ENCODE data around the gene ARFIP1.

Gene ARFIP1

GRCh38 chr4:152940461-152940860 is 160.7 kb downstream of the ARFIP1 start:
- no peak for DNase-seq (ENCODE audit: low spot score)

- no peak for DNase-seq (ENCODE audit: low spot score)
Observed at GRCh38 chr4:152941411-152941810, 161.7 kb downstream of the ARFIP1 start.

- DNase-seq (ENCODE audit: low spot score), result no peak
Observed at GRCh38 chr4:152942346-152942745, 162.6 kb downstream of the ARFIP1 start.

GRCh38 chr4:152943672-152944071 is 163.9 kb downstream of the ARFIP1 start:
- peak; percentile 83 for DNase-seq (ENCODE audit: low spot score)

GRCh38 chr4:152944666-152945320 is 165.0 kb downstream of the ARFIP1 start:
- DNase-seq (ENCODE audit: low spot score), result no peak

- DNase-seq (ENCODE audit: low spot score), result no peak
Observed at GRCh38 chr4:152945639-152946038, 165.9 kb downstream of the ARFIP1 start.

- DNase-seq (ENCODE audit: low spot score), result no peak
Observed at GRCh38 chr4:152946446-152946845, 166.7 kb downstream of the ARFIP1 start.

GRCh38 chr4:152947311-152947710 is 167.6 kb downstream of the ARFIP1 start:
- DNase-seq (ENCODE audit: low spot score), result no peak

GRCh38 chr4:152949930-152950329 is 170.2 kb downstream of the ARFIP1 start:
- no peak for DNase-seq (ENCODE audit: low spot score)

GRCh38 chr4:152950402-152951274 is 170.9 kb downstream of the ARFIP1 start:
- no peak for DNase-seq (ENCODE audit: low spot score)

- DNase-seq (ENCODE audit: low spot score), result no peak
Observed at GRCh38 chr4:152951348-152951747, 171.6 kb downstream of the ARFIP1 start.

- no peak for DNase-seq (ENCODE audit: low spot score)
Observed at GRCh38 chr4:152953514-152953913, 173.8 kb downstream of the ARFIP1 start.

GRCh38 chr4:152954741-152955140 is 175.0 kb downstream of the ARFIP1 start:
- no peak for DNase-seq (ENCODE audit: low spot score)

GRCh38 chr4:152956147-152956546 is 176.4 kb downstream of the ARFIP1 start:
- DNase-seq (ENCODE audit: low spot score), result no peak

GRCh38 chr4:152956650-152957436 is 177.1 kb downstream of the ARFIP1 start:
- DNase-seq (ENCODE audit: low spot score), result no peak

GRCh38 chr4:152957437-152958171 is 177.8 kb downstream of the ARFIP1 start:
- no peak for DNase-seq (ENCODE audit: low spot score)

- no peak for DNase-seq (ENCODE audit: low spot score)
Observed at GRCh38 chr4:152959080-152959479, 179.3 kb downstream of the ARFIP1 start.

GRCh38 chr4:152960082-152960481 is 180.3 kb downstream of the ARFIP1 start:
- DNase-seq (ENCODE audit: low spot score), result no peak

GRCh38 chr4:152961014-152961772 is 181.4 kb downstream of the ARFIP1 start:
- no peak for DNase-seq (ENCODE audit: low spot score)

- no peak for DNase-seq (ENCODE audit: low spot score)
Observed at GRCh38 chr4:152961773-152962115, 182.0 kb downstream of the ARFIP1 start.

Measured in AG08395 (cell line).